Fibroblast of mammary gland (primary cell): ENCODE data around the gene THG1L.

Experiments
- DNase-seq: peaks from one replicate; pipeline ENCODE4 v3.0.0-alpha.2; 2010; ENCODE audit warnings: low read depth
- H3K4me3 ChIP-seq: 2 replicates; pipeline ENCODE4 v1.5.1; 2011; ENCODE audit warnings: low read depth, mild to moderate bottlenecking, low read length, moderate library complexity; ENCODE audit not compliant: control insufficient read depth
- CTCF ChIP-seq: conservative IDR thresholded peaks from 2 replicates; pipeline ENCODE4 v1.5.1; 2011; ENCODE audit warnings: low read depth, low read length, inconsistent platforms; ENCODE audit not compliant: control insufficient read depth, insufficient read depth

Gene THG1L

GRCh38 chr5:157764531-157764930 lies 33.3 kb downstream of the THG1L start:
- no peak for DNase-seq
- TF ChIP-seq CTCF: no peak

GRCh38 chr5:157766442-157766841 lies 35.2 kb downstream of the THG1L start:
- no peak overlapping the region for H3K4me3 ChIP-seq
- DNase-seq: no peak
- TF ChIP-seq CTCF: no peak

More at GRCh38 chr5:157764531-157764930, 33.3 kb downstream of the THG1L start:
- no peak overlapping the region for H3K4me3 ChIP-seq

- no peak for DNase-seq
- TF ChIP-seq CTCF: no peak
- H3K4me3 ChIP-seq: no peak overlapping the region
Measured at GRCh38 chr5:157766902-157767301, 35.7 kb downstream of the THG1L start.

- no peak overlapping the region for H3K4me3 ChIP-seq
- DNase-seq: no peak
- no peak for TF ChIP-seq CTCF
Measured at GRCh38 chr5:157767689-157768088, 36.5 kb downstream of the THG1L start.

- no peak for TF ChIP-seq CTCF
- no peak overlapping the region for H3K4me3 ChIP-seq
- DNase-seq: no peak
Measured at GRCh38 chr5:157770665-157771064, 39.4 kb downstream of the THG1L start.

GRCh38 chr5:157772127-157772526 lies 40.9 kb downstream of the THG1L start:
- no peak overlapping the region for H3K4me3 ChIP-seq
- no peak for DNase-seq
- TF ChIP-seq CTCF: no peak
